Fibroblast of mammary gland (primary cell): ENCODE measurements around the gene HOXA4.

Experiments used
- DNase-seq: peaks from one replicate; pipeline ENCODE4 v3.0.0-alpha.2; 2010; ENCODE audit warnings: low read depth
- H3K4me3 ChIP-seq: 2 replicates; pipeline ENCODE4 v1.5.1; 2011; ENCODE audit warnings: low read depth, mild to moderate bottlenecking, low read length, moderate library complexity; ENCODE audit not compliant: control insufficient read depth
- TF ChIP-seq, protein P1 (sequence below): conservative IDR thresholded peaks from 2 replicates; pipeline ENCODE4 v1.5.1; 2011; ENCODE audit warnings: low read depth, low read length, inconsistent platforms; ENCODE audit not compliant: control insufficient read depth, insufficient read depth

Gene HOXA4

DNA sequence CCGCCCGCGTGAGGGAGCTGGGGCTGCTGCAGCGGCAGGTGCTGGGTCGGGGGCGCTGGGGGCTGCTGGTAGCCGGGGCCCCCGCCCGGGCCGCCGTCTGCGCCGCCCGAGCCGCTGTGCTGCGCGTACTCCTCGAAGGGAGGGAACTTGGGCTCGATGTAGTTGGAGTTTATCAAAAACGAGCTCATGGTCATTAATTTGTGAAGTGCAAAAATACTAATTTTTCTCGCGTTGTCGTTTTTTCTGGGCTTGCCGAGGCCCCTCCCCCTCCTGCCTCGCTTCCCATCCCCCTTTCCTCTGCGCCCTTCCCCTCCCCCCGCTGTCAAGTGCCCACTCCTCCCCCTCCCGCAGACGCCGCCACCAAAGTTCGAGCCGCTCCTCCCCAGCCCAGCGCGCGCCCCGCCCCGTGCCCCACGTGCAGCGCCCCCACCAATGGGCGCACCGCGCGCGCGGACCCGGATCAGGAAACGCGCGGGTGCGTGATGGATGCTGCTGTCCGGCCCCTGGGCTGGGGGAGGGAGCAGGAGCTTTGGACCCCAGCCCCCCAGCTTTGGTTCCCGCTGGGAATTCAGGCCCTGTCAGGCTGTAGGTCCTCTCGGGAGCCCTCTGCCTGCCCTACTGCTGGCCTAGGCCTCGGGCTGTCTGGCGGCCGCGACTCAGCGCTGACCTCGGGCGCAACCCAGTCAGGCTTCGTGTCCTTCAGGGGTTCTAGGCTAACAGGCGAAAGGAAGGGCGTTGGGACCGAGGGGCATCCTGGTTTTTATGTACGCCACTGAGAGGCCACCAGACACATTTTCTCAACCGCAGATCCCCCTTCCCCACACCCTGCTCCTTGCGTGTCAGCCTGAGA, at the start of gene HOXA4:
TSS of gene HOXA4 (minus strand) at position 218 of the 850 bp plus-strand sequence. CDS start at position 194, 24 bp downstream.
- peak; percentile 81 for DNase-seq
- peak within 1 kb of the TSS; percentile 74 for H3K4me3 ChIP-seq
- TF ChIP-seq, protein P1, sequence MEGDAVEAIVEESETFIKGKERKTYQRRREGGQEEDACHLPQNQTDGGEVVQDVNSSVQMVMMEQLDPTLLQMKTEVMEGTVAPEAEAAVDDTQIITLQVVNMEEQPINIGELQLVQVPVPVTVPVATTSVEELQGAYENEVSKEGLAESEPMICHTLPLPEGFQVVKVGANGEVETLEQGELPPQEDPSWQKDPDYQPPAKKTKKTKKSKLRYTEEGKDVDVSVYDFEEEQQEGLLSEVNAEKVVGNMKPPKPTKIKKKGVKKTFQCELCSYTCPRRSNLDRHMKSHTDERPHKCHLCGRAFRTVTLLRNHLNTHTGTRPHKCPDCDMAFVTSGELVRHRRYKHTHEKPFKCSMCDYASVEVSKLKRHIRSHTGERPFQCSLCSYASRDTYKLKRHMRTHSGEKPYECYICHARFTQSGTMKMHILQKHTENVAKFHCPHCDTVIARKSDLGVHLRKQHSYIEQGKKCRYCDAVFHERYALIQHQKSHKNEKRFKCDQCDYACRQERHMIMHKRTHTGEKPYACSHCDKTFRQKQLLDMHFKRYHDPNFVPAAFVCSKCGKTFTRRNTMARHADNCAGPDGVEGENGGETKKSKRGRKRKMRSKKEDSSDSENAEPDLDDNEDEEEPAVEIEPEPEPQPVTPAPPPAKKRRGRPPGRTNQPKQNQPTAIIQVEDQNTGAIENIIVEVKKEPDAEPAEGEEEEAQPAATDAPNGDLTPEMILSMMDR: no peak

DNA sequence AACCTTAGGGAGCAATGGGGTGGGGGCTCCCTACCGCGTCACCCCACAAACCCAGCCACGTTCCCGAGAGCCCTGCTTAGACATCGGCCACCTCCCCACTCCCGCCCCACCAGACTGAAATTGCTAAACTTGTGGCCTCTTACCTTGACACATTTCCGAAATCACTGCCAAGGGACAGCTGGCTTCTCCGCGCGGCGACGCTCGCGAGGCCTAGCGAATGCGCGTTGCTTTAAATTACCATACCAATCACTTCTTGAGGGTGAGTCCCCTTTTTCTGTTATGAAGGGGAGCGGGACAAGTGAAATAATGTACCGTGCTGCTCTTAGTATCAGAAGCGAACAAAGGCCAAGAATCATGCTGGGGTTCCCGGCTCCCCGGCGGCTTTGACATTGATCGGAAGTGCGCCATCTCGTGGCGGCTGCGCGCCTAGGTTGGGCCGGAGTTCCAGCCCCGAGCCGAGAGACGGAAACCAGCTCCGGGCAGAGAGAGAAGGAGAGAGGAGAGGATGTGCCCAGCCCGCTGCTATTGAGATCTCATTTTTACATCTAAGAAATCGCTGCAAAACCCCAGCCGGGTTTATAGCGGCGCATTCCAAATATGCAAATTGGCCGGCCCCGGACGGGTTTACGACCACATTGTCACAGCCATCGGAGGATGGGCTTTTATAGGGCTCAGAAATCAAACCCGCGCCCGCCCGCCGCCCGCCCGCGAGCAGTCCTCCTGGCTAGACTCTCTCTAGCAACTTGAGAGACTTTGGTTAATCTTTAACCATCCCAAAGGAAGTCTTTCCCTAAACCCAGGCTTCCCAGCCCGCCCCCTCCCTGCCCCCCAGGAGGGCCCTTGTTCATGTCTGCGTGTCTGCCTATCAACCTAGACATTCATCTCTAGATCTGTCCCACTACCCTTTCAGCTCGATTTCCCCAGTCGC, 49.2 kb upstream of the HOXA4 start:
- peak overlapping the region; percentile 29 for H3K4me3 ChIP-seq
- TF ChIP-seq, protein P1: peak; percentile 75
- peak; percentile 69 for DNase-seq

DNA sequence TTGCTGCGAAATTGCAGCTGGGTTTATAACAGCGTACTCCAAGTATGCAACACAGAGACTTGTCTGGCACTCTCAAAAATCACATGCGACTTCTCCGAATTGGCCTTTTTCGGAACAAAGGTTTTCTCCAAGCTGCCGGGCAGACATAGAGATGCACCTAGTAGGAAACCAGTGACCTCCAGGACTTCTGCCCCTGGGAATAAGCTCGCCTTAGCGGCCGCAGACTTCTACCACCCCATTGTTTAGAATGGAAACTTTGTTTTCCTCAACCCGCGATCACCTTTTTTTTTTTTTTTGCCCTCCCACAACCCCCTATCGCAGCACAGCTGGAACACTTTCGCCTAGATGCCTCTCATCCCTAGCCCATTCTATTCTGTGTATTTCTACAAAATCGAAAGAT, 48.5 kb upstream of the HOXA4 start:
- no peak for DNase-seq
- H3K4me3 ChIP-seq: no peak overlapping the region
- TF ChIP-seq, protein P1: no peak

DNA sequence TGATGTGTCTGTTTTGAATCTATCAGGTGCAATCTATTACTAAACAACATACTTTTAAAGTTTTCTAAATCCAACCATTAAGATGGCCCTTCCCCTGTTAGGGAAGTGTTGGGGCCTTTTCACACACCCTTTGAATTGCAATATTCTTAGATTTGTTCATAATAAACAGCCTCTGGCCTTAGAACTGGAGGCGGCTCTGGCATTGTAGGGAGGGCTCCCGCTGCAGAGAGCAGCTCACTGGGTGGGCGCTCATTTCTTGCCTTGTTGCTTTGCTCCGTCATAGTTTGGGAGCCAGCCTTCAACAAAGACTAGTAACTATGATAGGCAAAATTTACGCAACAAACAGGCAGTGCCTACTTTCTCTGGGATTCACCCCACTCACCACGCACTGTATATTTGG, 47.8 kb upstream of the HOXA4 start:
- no peak overlapping the region for H3K4me3 ChIP-seq
- TF ChIP-seq, protein P1: no peak
- DNase-seq: no peak

DNA sequence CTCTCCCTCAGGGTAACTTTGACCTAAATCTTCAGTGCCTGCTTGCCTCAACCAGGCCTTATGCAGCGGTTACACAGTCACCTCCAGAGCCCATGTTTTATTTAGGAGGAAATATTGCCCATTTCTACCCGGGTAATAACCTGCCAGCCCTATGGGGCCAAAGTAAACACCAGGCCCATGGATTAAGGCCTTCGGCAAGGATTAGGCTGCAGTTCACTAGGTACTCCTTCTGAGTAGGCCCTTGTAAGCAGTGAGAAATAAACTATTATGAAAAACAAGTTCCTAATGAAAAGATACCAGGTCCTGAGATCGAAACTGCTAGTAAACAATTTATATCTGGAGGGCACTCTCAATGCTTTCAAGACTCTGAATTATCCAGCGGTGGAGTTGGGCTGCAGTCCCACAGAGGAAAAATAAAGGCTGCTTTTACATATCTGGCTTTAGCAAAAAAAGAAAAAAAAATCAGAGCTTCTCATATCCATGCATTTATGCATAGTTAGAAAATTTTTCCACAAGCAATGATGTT, 47.3 kb upstream of the HOXA4 start:
- no peak for DNase-seq
- TF ChIP-seq, protein P1: no peak
- no peak overlapping the region for H3K4me3 ChIP-seq

DNA sequence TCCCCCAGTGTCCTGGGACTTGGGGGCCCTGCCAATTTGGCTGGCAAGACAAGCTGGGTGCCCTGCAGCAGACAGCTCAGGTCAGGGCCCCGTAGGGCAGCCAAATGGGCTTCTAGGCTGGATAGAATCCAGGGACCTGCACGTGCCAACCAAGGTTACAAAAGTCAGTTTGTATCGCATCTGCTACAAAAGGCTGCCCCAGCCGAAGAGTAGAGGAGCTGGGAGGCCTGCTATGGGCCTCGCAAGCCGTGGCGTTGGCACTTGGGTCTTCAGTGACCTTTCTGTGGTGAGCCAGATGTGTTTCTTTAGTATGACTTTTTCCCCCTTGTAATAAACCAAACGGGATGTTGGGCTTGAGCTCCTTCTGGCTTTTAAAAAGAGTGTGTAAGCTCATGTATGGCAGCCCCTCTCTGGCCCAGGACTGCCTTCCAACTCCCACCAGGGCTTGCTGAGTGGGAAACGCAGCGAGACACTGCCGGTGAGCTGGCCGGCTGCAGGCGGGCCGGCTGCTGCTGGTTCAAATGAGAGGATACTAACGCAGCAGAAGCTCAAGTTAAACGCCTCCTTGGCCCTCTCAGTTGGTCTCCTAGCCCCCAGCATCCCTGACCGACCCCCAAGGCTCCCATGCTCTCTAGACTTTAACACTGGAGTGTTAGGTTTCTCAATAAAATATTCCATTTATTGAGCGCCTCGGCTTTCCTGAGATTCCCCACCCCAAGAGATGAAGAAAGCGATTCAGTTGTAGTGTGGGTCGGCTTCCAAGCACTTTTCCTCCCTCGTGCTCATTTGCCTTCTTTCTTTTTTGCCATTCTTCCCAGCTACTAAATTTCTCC, 46.6 kb upstream of the HOXA4 start:
- no peak overlapping the region for H3K4me3 ChIP-seq
- DNase-seq: no peak
- TF ChIP-seq, protein P1: no peak
